Medulla oblongata (tissue), 1 donor: ENCODE results near the gene CNTNAP1.

ENCODE experiments used
- DNase-seq: peaks from one replicate; pipeline ENCODE4 v3.0.0-alpha.2; 2015; ENCODE audit errors: extremely low spot score

CNTNAP1 gene

GRCh38 chr17:42670789-42671657 lies 11.3 kb upstream of the CNTNAP1 start:
- DNase-seq = no peak

GRCh38 chr17:42672038-42672437 lies 10.3 kb upstream of the CNTNAP1 start:
- no peak for DNase-seq

GRCh38 chr17:42673266-42673884 lies 9.0 kb upstream of the CNTNAP1 start:
- no peak for DNase-seq

GRCh38 chr17:42673885-42674754 lies 8.2 kb upstream of the CNTNAP1 start:
- DNase-seq = peak; percentile 25

- no peak for DNase-seq
Observed at GRCh38 chr17:42674755-42675347, 7.5 kb upstream of the CNTNAP1 start.

- peak; percentile 15 for DNase-seq
Observed at GRCh38 chr17:42675348-42675964, 6.9 kb upstream of the CNTNAP1 start.

GRCh38 chr17:42675965-42676423 lies 6.3 kb upstream of the CNTNAP1 start:
- peak; percentile 18 for DNase-seq

GRCh38 chr17:42676424-42677011 lies 5.8 kb upstream of the CNTNAP1 start, which contains the start of gene PLEKHH3:
Gene PLEKHH3, minus strand, starts transcription at chr17:42676994. Its CDS starts 431 bp downstream, at chr17:42676563.
- no peak for DNase-seq

- peak; percentile 100 for DNase-seq
Observed at GRCh38 chr17:42677012-42677857, 5.1 kb upstream of the CNTNAP1 start.

GRCh38 chr17:42677921-42678781 lies 4.2 kb upstream of the CNTNAP1 start:
- DNase-seq = peak; percentile 82

GRCh38 chr17:42678951-42679491 lies 3.3 kb upstream of the CNTNAP1 start:
- peak; percentile 35 for DNase-seq

- peak; percentile 64 for DNase-seq
Observed at GRCh38 chr17:42679492-42680330, 2.6 kb upstream of the CNTNAP1 start.

GRCh38 chr17:42680331-42680808 lies 2.0 kb upstream of the CNTNAP1 start:
- peak; percentile 18 for DNase-seq

GRCh38 chr17:42682722-42683403 lies 532 bp downstream of the CNTNAP1 start:
- DNase-seq = peak; percentile 21

GRCh38 chr17:42683407-42684034 lies 1.2 kb downstream of the CNTNAP1 start:
- DNase-seq = peak; percentile 25

- no peak for DNase-seq
Observed at GRCh38 chr17:42684929-42685556, 2.7 kb downstream of the CNTNAP1 start.
